ENCODE data around the gene GBX1.

- TF ChIP-seq, protein P1, sequence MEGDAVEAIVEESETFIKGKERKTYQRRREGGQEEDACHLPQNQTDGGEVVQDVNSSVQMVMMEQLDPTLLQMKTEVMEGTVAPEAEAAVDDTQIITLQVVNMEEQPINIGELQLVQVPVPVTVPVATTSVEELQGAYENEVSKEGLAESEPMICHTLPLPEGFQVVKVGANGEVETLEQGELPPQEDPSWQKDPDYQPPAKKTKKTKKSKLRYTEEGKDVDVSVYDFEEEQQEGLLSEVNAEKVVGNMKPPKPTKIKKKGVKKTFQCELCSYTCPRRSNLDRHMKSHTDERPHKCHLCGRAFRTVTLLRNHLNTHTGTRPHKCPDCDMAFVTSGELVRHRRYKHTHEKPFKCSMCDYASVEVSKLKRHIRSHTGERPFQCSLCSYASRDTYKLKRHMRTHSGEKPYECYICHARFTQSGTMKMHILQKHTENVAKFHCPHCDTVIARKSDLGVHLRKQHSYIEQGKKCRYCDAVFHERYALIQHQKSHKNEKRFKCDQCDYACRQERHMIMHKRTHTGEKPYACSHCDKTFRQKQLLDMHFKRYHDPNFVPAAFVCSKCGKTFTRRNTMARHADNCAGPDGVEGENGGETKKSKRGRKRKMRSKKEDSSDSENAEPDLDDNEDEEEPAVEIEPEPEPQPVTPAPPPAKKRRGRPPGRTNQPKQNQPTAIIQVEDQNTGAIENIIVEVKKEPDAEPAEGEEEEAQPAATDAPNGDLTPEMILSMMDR (optimal IDR thresholded peaks at IDR 0.05 in 1 of 3, IDR thresholded peaks at IDR 0.05 in 1 of 3, conservative IDR thresholded peaks at IDR 0.05 in 1 of 3; ENCODE audit: extremely low read depth in 1 of 3, insufficient read depth in 2 of 3, low read length in 3 of 3) = no peak
- no peak for TF ChIP-seq EZH2 (IDR thresholded peaks at IDR 0.05; ENCODE audit: low read length)
Measured at GRCh38 chr7:151179287-151179860, 11.9 kb upstream of the GBX1 start.
